PFSK-1 (cell line): ENCODE measurements around the gene LRRC2.

Source experiments
- FOXP2 ChIP-seq: optimal IDR thresholded peaks from 2 replicates; pipeline ENCODE3; 2011; ENCODE audit warnings: borderline replicate concordance, control low read depth, inconsistent platforms; ENCODE audit not compliant: insufficient read depth; ENCODE audit errors: extremely low read length, extremely low read depth
- POLR2AphosphoS5 ChIP-seq: IDR thresholded peaks from 2 replicates; pipeline ENCODE4 v1.6.1; 2012; ENCODE audit warnings: low read depth, mild to moderate bottlenecking, control low read depth, low read length, moderate library complexity
- SIN3A ChIP-seq: IDR thresholded peaks from 2 replicates; pipeline ENCODE4 v1.6.1; 2012; ENCODE audit warnings: mild to moderate bottlenecking, low read length, moderate library complexity, borderline replicate concordance; ENCODE audit not compliant: insufficient read depth
- TAF1 ChIP-seq: IDR thresholded peaks from 2 replicates; pipeline ENCODE4 v1.6.1; 2012; ENCODE audit warnings: low read length, control low read depth, borderline replicate concordance; ENCODE audit not compliant: insufficient read depth
- TF ChIP-seq, protein P1 (sequence below), 2 experiments: IDR thresholded peaks; 2 replicates each; pipeline versions ENCODE4 v1.6.1 to v1.8.0; 2011 to 2012; ENCODE audit warnings: low read depth in 2 of 2, low read length in 2 of 2, control low read depth in 1 of 2, inconsistent platforms in 1 of 2, mild to moderate bottlenecking in 1 of 2, moderate library complexity in 1 of 2; ENCODE audit not compliant: insufficient read depth in 1 of 2

The LRRC2 gene

DNA sequence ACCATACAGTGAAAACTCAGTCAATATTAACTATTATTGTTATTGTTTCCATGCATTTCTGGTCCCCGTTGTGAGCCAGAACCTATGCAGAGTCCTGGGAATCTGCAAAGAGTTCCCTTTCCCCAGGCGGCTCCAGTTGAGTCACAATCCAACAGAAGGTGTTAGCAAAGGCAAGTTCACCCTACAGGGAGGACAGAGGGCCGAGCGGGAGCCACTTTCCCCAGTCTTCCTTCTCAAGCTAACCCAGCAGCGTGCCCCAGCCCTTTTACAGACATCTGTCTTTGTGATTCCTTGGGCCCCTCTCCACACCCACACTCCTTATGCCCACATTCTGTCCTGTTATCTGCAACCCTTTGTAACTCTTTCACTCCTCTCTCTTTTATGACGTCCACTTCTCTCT, 88.3 kb downstream of the LRRC2 start:
- TF ChIP-seq FOXP2 (no peak), POLR2AphosphoS5 (no peak), SIN3A (no peak)

DNA sequence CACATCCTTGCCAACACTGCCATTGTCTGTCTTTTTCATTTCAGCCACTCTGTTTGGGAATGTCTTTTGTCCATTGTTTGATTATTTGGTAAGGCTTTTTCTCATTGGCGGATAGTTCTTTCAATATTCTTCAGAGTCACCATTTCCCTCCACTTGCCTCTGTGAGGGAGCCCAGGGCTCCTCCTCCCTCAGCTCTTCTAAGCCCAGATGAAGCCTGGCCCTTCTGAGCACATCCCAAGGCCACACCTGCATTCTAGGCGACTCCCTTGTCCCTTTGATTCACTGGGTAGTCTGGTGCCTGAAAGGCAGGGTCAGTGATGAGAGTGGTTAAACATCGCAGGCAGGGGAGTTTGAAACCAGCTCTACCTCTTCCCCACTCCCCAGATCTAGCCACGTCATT, 89.0 kb downstream of the LRRC2 start:
- TF ChIP-seq SIN3A (no peak), POLR2AphosphoS5 (no peak), TAF1 (no peak), FOXP2 (no peak)
- TF ChIP-seq, protein P1, sequence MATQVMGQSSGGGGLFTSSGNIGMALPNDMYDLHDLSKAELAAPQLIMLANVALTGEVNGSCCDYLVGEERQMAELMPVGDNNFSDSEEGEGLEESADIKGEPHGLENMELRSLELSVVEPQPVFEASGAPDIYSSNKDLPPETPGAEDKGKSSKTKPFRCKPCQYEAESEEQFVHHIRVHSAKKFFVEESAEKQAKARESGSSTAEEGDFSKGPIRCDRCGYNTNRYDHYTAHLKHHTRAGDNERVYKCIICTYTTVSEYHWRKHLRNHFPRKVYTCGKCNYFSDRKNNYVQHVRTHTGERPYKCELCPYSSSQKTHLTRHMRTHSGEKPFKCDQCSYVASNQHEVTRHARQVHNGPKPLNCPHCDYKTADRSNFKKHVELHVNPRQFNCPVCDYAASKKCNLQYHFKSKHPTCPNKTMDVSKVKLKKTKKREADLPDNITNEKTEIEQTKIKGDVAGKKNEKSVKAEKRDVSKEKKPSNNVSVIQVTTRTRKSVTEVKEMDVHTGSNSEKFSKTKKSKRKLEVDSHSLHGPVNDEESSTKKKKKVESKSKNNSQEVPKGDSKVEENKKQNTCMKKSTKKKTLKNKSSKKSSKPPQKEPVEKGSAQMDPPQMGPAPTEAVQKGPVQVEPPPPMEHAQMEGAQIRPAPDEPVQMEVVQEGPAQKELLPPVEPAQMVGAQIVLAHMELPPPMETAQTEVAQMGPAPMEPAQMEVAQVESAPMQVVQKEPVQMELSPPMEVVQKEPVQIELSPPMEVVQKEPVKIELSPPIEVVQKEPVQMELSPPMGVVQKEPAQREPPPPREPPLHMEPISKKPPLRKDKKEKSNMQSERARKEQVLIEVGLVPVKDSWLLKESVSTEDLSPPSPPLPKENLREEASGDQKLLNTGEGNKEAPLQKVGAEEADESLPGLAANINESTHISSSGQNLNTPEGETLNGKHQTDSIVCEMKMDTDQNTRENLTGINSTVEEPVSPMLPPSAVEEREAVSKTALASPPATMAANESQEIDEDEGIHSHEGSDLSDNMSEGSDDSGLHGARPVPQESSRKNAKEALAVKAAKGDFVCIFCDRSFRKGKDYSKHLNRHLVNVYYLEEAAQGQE (IDR thresholded peaks at IDR 0.05; ENCODE audit: insufficient read depth in 1 of 2, low read depth in 2 of 2, low read length in 2 of 2): no peak

DNA sequence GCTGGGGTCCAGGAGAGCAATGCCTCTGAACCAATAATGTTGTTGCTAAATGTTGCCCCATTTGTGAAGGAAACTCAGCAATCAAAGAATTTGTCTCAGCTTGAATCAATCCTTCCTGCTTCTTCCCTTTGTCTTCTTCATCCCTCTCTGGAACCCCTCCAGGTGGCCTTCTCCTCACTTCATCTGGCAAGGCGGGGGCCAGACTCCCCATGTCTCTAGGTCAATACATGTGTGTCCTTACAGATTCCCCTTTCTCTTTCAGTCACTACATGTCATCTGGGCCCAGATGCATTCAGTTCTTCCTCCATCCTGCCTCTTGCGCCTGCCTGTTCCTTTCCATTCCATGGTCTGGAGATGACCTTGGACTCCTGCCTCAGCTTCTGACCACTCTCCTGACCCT, 93.4 kb downstream of the LRRC2 start:
- TF ChIP-seq SIN3A: no peak
- TF ChIP-seq FOXP2: no peak
- TF ChIP-seq POLR2AphosphoS5: no peak
- TF ChIP-seq TAF1: no peak
- TF ChIP-seq, protein P1 (IDR thresholded peaks at IDR 0.05; ENCODE audit: insufficient read depth in 1 of 2, low read depth in 2 of 2, low read length in 2 of 2): no peak

DNA sequence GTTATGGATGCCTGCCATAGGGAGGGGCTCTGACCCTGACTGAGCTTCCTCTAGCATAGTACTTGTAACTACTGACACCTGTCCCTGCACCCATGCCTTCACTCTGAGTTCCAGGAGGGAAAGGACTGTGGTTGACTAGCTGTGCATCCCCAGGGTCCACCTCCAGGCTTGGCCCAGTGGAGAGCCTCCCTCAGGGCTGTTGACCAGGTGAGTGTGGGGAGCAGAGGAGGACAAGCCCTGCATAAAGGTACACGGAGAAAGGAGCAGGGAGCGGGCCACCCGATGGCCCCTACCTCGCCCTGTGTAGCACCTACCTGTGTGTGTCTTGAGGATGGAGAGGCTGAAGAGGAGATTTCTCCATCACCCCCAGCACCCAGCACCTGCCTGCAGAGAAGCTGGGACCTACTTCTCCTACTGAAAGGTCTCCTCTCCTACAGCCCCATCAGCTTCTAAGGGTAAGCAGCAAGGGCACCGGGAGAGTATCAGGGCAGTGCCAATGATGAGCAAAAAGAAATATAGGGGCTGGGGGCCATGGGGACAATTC, 94.7 kb downstream of the LRRC2 start:
- TF ChIP-seq TAF1 (no peak), SIN3A (no peak), POLR2AphosphoS5 (no peak), FOXP2 (no peak)
- TF ChIP-seq, protein P1 (IDR thresholded peaks at IDR 0.05; ENCODE audit: insufficient read depth in 1 of 2, low read depth in 2 of 2, low read length in 2 of 2): no peak

DNA sequence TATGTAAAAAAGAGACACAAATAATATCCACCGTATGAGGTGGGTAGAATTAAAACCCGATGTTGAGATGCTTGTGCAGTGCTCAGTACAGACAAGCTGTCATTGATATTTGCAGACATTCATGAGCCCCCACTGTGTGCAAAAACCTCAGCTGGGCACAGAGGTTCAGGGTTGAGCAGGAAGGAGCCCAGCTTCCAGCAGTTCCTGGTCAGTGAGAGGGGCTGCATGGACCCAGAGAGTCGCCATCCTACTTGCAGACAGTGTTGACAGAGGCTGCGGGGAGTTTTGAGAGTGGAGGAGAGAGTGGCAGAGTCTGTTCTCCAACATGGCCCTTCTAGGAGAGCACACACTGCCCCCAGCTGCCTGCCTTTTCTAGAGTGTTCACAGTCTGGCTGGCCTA, 95.3 kb downstream of the LRRC2 start:
- no peak for TF ChIP-seq POLR2AphosphoS5
- no peak for TF ChIP-seq FOXP2
- TF ChIP-seq, protein P1 (IDR thresholded peaks at IDR 0.05; ENCODE audit: insufficient read depth in 1 of 2, low read depth in 2 of 2, low read length in 2 of 2): no peak
- TF ChIP-seq TAF1: no peak
- no peak for TF ChIP-seq SIN3A

- TF ChIP-seq, protein P1 (IDR thresholded peaks at IDR 0.05; ENCODE audit: insufficient read depth in 1 of 2, low read depth in 2 of 2, low read length in 2 of 2): no peak
- TF ChIP-seq SIN3A (no peak), POLR2AphosphoS5 (no peak), TAF1 (no peak), FOXP2 (no peak)
These were observed 96.3 kb downstream of the LRRC2 start for GRCh38 chr3:46469680-46470357.
